T-helper 1 cell (primary cell): Measurements from ENCODE around the gene ANKHD1.

Experiments used
- DNase-seq, 5 donors: peaks; one replicate each; pipeline ENCODE4 v3.0.0-alpha.2; 2012 to 2020

ANKHD1 gene

GRCh38 chr5:140371356-140372151 lies 30.1 kb upstream of the ANKHD1 start:
- DNase-seq, result no peak

GRCh38 chr5:140372971-140373487 lies 28.6 kb upstream of the ANKHD1 start:
- DNase-seq, result peak in 2 of 5 donors; percentile 22 to 25

GRCh38 chr5:140381351-140381750 lies 20.3 kb upstream of the ANKHD1 start:
- DNase-seq, result no peak

- no peak for DNase-seq
Measured at GRCh38 chr5:140381972-140382371, 19.7 kb upstream of the ANKHD1 start.

GRCh38 chr5:140382866-140383265 lies 18.8 kb upstream of the ANKHD1 start:
- DNase-seq, result no peak

- no peak for DNase-seq
Measured at GRCh38 chr5:140383300-140383699, 18.3 kb upstream of the ANKHD1 start.

- no peak for DNase-seq
Measured at GRCh38 chr5:140388052-140388451, 13.6 kb upstream of the ANKHD1 start.

- no peak for DNase-seq
Measured at GRCh38 chr5:140391312-140391711, 10.3 kb upstream of the ANKHD1 start.

GRCh38 chr5:140391732-140392131 lies 9.9 kb upstream of the ANKHD1 start:
- DNase-seq, result no peak

- peak in 1 of 5 donors; percentile 17 for DNase-seq
Measured at GRCh38 chr5:140393738-140394137, 7.9 kb upstream of the ANKHD1 start.

- no peak for DNase-seq
Measured at GRCh38 chr5:140398379-140398811, 3.2 kb upstream of the ANKHD1 start.

GRCh38 chr5:140399979-140400729 lies 1.5 kb upstream of the ANKHD1 start:
- no peak for DNase-seq

- DNase-seq, result peak; percentile 66 to 95 (median 78)
Measured at GRCh38 chr5:140400730-140401361, 787 bp upstream of the ANKHD1 start.

- DNase-seq, result peak; percentile 22 to 54 (median 40)
Measured at GRCh38 chr5:140402258-140403074, 833 bp downstream of the ANKHD1 start.

- DNase-seq, result no peak
Measured at GRCh38 chr5:140403613-140404012, 2.0 kb downstream of the ANKHD1 start.

GRCh38 chr5:140408750-140409241 lies 7.2 kb downstream of the ANKHD1 start:
- DNase-seq, result no peak

- no peak for DNase-seq
Measured at GRCh38 chr5:140413230-140413629, 11.6 kb downstream of the ANKHD1 start.

GRCh38 chr5:140417235-140417634 lies 15.6 kb downstream of the ANKHD1 start:
- no peak for DNase-seq

GRCh38 chr5:140418862-140419520 lies 17.4 kb downstream of the ANKHD1 start:
- no peak for DNase-seq

GRCh38 chr5:140420226-140420570 lies 18.6 kb downstream of the ANKHD1 start:
- DNase-seq, result no peak

GRCh38 chr5:140420665-140421361 lies 19.2 kb downstream of the ANKHD1 start:
- DNase-seq, result no peak
